Gastrocnemius medialis (tissue), 4 donors: ENCODE results near the gene HOXC13.

Experiments
- POLR2A ChIP-seq, 2 donors: fragments of 450-650 bp; IDR thresholded peaks; one replicate each; pipeline ENCODE4 v1.6.1; 2017; ENCODE audit warnings: antibody characterized with exemption in 2 of 2, mild to moderate bottlenecking in 2 of 2, moderate library complexity in 2 of 2
- TF ChIP-seq, protein P1 (sequence below), 5 experiments: fragments of 450-650 bp in 3 of 5; fragments of 200-600 bp in 2 of 5; sonication (generic) in 2 of 5; IDR thresholded peaks in 4 of 5; conservative IDR thresholded peaks in 1 of 5; 1 replicate in 4 of 5; 2 replicates in 1 of 5; pipeline ENCODE4 v1.5.1; 2016 to 2019; ENCODE audit warnings: antibody characterized with exemption in 5 of 5, mild to moderate bottlenecking in 3 of 5, moderate library complexity in 3 of 5

DNA sequence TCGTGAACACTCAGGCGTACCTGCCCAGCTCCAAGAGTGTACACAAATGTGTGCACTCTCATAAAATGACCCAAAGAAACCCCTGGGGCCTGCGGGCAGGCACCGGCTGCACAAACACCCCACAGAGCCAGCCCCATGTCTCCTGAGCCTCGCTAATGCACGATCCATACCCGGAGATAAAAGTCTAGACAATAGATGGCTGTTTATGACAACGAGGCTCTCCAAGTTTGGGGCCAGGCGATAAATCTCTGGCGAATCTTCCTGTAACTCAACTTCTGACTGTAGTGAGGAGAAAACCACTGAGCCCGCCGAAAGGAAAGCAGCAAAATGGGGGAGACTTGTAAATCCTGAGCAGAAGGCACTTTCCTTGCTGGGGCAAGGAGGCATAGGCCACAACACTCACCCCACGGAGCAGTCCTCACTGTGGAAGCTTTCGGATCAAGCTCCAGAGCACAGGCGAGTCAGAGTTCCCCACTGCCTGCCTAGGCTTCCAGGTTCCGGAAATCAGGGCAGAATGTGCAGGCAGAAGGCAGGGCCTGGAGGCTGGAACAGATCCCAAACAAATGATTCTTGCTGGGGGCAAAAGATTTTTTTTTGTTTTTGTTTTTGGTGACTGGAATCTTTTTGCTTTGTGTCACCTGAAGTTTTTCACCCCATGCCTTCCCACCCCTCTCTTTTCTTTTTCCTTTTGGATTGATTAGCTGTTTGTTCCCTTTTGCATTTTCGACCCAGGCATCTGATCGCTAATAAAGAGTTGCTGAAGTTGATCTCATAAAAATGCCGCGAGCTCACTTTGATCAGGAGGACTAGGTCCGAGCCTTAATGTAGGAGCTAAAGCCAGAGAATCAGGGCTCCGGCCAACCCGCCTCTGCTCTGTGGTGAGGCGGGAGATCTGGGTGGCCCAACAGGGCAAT lies 29.8 kb downstream of the HOXC13 start:
- TF ChIP-seq, protein P1, sequence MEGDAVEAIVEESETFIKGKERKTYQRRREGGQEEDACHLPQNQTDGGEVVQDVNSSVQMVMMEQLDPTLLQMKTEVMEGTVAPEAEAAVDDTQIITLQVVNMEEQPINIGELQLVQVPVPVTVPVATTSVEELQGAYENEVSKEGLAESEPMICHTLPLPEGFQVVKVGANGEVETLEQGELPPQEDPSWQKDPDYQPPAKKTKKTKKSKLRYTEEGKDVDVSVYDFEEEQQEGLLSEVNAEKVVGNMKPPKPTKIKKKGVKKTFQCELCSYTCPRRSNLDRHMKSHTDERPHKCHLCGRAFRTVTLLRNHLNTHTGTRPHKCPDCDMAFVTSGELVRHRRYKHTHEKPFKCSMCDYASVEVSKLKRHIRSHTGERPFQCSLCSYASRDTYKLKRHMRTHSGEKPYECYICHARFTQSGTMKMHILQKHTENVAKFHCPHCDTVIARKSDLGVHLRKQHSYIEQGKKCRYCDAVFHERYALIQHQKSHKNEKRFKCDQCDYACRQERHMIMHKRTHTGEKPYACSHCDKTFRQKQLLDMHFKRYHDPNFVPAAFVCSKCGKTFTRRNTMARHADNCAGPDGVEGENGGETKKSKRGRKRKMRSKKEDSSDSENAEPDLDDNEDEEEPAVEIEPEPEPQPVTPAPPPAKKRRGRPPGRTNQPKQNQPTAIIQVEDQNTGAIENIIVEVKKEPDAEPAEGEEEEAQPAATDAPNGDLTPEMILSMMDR (IDR thresholded peaks at IDR 0.05 in 4 of 5, conservative IDR thresholded peaks at IDR 0.05 in 1 of 5): no peak
- TF ChIP-seq POLR2A (IDR thresholded peaks at IDR 0.05): no peak
